WTC11 (cell line): ENCODE measurements around the gene ADCY3.

Experiments used
- ARID4B ChIP-seq: sonication (generic); formaldehyde crosslinking; IDR thresholded peaks from 2 replicates; pipeline ENCODE4 v1.8.0; 2023; ENCODE audit warnings: missing genetic modification reagents, mild to moderate bottlenecking, borderline replicate concordance
- ATF6 ChIP-seq: sonication (generic); formaldehyde crosslinking; IDR thresholded peaks from 2 replicates; pipeline ENCODE4 v1.8.1; 2023; ENCODE audit warnings: mild to moderate bottlenecking, missing genetic modification reagents
- NFATC4 ChIP-seq: fragments of 250-450 bp; sonication (Bioruptor Pico); IDR thresholded peaks from 2 replicates; pipeline ENCODE4 v1.9.0; 2021; ENCODE audit warnings: mild to moderate bottlenecking
- NFYB ChIP-seq: sonication (generic); formaldehyde crosslinking; conservative IDR thresholded peaks from 2 replicates; pipeline ENCODE4 v1.8.0; 2022; ENCODE audit warnings: low read depth, missing genetic modification reagents
- USF2 ChIP-seq: sonication (generic); formaldehyde crosslinking; IDR thresholded peaks from 2 replicates; pipeline ENCODE4 v1.8.1; 2023; ENCODE audit warnings: mild to moderate bottlenecking, missing genetic modification reagents, moderate library complexity
- ZBTB43 ChIP-seq: sonication (generic); formaldehyde crosslinking; IDR thresholded peaks from 2 replicates; pipeline ENCODE4 v1.8.1; 2023; ENCODE audit warnings: mild to moderate bottlenecking, missing genetic modification reagents
- ZNF232 ChIP-seq: sonication (generic); formaldehyde crosslinking; IDR thresholded peaks from 2 replicates; pipeline ENCODE4 v1.8.0; 2022; ENCODE audit warnings: mild to moderate bottlenecking, missing genetic modification reagents
- ZNF263 ChIP-seq: sonication (generic); formaldehyde crosslinking; IDR thresholded peaks from 2 replicates; pipeline ENCODE4 v1.8.1; 2022; ENCODE audit warnings: low read depth, mild to moderate bottlenecking, moderate library complexity, missing genetic modification reagents
- TF ChIP-seq, protein P1 (sequence below): fragments of 200-600 bp; IDR thresholded peaks from 2 replicates; pipeline ENCODE4 v1.8.0; 2022; ENCODE audit warnings: antibody characterized with exemption
- TF ChIP-seq, protein P2 (sequence below): sonication (generic); formaldehyde crosslinking; IDR thresholded peaks from 2 replicates; pipeline ENCODE4 v1.8.0; 2022; ENCODE audit warnings: mild to moderate bottlenecking, missing genetic modification reagents
- TF ChIP-seq, protein P3 (sequence below): sonication (generic); formaldehyde crosslinking; IDR thresholded peaks from 2 replicates; pipeline ENCODE4 v1.8.1; 2022; ENCODE audit warnings: missing genetic modification reagents, borderline replicate concordance
- TF ChIP-seq, protein P4 (sequence below): sonication (generic); formaldehyde crosslinking; IDR thresholded peaks from 2 replicates; pipeline ENCODE4 v1.8.0; 2022; ENCODE audit warnings: missing genetic modification reagents

GRCh38 chr2:24840962-24841945 is 78.8 kb downstream of the ADCY3 start:
- TF ChIP-seq, protein P1, sequence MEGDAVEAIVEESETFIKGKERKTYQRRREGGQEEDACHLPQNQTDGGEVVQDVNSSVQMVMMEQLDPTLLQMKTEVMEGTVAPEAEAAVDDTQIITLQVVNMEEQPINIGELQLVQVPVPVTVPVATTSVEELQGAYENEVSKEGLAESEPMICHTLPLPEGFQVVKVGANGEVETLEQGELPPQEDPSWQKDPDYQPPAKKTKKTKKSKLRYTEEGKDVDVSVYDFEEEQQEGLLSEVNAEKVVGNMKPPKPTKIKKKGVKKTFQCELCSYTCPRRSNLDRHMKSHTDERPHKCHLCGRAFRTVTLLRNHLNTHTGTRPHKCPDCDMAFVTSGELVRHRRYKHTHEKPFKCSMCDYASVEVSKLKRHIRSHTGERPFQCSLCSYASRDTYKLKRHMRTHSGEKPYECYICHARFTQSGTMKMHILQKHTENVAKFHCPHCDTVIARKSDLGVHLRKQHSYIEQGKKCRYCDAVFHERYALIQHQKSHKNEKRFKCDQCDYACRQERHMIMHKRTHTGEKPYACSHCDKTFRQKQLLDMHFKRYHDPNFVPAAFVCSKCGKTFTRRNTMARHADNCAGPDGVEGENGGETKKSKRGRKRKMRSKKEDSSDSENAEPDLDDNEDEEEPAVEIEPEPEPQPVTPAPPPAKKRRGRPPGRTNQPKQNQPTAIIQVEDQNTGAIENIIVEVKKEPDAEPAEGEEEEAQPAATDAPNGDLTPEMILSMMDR, result no peak
- TF ChIP-seq ARID4B (CRISPR knock-in tag) (no peak), ZNF232 (CRISPR knock-in tag) (no peak), NFATC4 (CRISPR knock-in tag) (no peak), ATF6 (no peak), NFYB (CRISPR knock-in tag) (no peak), ZNF263 (no peak), ZBTB43 (CRISPR knock-in tag) (no peak), USF2 (CRISPR knock-in tag) (no peak)
- TF ChIP-seq, protein P2, sequence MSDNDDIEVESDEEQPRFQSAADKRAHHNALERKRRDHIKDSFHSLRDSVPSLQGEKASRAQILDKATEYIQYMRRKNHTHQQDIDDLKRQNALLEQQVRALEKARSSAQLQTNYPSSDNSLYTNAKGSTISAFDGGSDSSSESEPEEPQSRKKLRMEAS, result no peak
- TF ChIP-seq, protein P3, sequence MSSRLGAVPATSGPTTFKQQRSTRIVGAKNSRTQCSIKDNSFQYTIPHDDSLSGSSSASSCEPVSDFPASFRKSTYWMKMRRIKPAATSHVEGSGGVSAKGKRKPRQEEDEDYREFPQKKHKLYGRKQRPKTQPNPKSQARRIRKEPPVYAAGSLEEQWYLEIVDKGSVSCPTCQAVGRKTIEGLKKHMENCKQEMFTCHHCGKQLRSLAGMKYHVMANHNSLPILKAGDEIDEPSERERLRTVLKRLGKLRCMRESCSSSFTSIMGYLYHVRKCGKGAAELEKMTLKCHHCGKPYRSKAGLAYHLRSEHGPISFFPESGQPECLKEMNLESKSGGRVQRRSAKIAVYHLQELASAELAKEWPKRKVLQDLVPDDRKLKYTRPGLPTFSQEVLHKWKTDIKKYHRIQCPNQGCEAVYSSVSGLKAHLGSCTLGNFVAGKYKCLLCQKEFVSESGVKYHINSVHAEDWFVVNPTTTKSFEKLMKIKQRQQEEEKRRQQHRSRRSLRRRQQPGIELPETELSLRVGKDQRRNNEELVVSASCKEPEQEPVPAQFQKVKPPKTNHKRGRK (CRISPR knock-in tag), result no peak
- TF ChIP-seq, protein P4, sequence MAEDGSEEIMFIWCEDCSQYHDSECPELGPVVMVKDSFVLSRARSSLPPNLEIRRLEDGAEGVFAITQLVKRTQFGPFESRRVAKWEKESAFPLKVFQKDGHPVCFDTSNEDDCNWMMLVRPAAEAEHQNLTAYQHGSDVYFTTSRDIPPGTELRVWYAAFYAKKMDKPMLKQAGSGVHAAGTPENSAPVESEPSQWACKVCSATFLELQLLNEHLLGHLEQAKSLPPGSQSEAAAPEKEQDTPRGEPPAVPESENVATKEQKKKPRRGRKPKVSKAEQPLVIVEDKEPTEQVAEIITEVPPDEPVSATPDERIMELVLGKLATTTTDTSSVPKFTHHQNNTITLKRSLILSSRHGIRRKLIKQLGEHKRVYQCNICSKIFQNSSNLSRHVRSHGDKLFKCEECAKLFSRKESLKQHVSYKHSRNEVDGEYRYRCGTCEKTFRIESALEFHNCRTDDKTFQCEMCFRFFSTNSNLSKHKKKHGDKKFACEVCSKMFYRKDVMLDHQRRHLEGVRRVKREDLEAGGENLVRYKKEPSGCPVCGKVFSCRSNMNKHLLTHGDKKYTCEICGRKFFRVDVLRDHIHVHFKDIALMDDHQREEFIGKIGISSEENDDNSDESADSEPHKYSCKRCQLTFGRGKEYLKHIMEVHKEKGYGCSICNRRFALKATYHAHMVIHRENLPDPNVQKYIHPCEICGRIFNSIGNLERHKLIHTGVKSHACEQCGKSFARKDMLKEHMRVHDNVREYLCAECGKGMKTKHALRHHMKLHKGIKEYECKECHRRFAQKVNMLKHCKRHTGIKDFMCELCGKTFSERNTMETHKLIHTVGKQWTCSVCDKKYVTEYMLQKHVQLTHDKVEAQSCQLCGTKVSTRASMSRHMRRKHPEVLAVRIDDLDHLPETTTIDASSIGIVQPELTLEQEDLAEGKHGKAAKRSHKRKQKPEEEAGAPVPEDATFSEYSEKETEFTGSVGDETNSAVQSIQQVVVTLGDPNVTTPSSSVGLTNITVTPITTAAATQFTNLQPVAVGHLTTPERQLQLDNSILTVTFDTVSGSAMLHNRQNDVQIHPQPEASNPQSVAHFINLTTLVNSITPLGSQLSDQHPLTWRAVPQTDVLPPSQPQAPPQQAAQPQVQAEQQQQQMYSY, result no peak
